Measurements from ENCODE around the gene NEU3. TPM values are rescaled to one million over a fixed set of nuclear protein-coding genes. Genes with fewer than 3 reads are reported as not detected.
"Not testable (repeated sequence)": the region's sequence is repeated elsewhere in the genome, so short reads cannot be mapped to it uniquely, and the experiment has no call there.

NEU3 gene
- total RNA-seq, 1 donor from 2014 or later, result 12.7 TPM

- no peaks in the 10 kb centered on the region for H3K36me3 Mint-ChIP-seq (ENCODE audit: low read depth)
- H3K4me1 Mint-ChIP-seq, result peaks cover 15% of the 10 kb centered on the region
- no peaks in the 10 kb centered on the region for H3K27me3 Mint-ChIP-seq (ENCODE audit: low read depth)
- DNase-seq (ENCODE audit: low read depth, low spot score), result no peak
- no peaks in the 10 kb centered on the region for H3K9me3 Mint-ChIP-seq
- peak overlapping the region; percentile 92 for H3K4me3 Mint-ChIP-seq
- H3K27ac Mint-ChIP-seq (ENCODE audit: unreplicated experiment), result no peak overlapping the region
- TF ChIP-seq CTCF (conservative IDR thresholded peaks at IDR 0.05), result no peak
Measured at GRCh38 chr11:74989260-74989638, 516 bp downstream of the NEU3 start.

- Mint-ChIP-seq H3K4me3 (peak overlapping the region; percentile 92), H3K4me1 (peaks cover 15% of the 10 kb centered on the region)
- H3K9me3 Mint-ChIP-seq; H3K27me3 Mint-ChIP-seq (ENCODE audit: low read depth); H3K36me3 Mint-ChIP-seq (ENCODE audit: low read depth); DNase-seq (ENCODE audit: low read depth, low spot score); H3K27ac Mint-ChIP-seq (ENCODE audit: unreplicated experiment): not testable (repeated sequence)
Measured at GRCh38 chr11:74990150-74990549, 1.4 kb downstream of the NEU3 start.

- TF ChIP-seq CTCF (conservative IDR thresholded peaks at IDR 0.05), result no peak
- Mint-ChIP-seq H3K4me1 (peaks cover 15% of the 10 kb centered on the region), H3K4me3 (peak overlapping the region; percentile 92), H3K36me3 (ENCODE audit: low read depth) (no peaks in the 10 kb centered on the region), H3K9me3 (no peaks in the 10 kb centered on the region), H3K27me3 (ENCODE audit: low read depth) (no peaks in the 10 kb centered on the region), H3K27ac (ENCODE audit: unreplicated experiment) (no peak overlapping the region)
- DNase-seq (ENCODE audit: low read depth, low spot score), result no peak
Measured at GRCh38 chr11:74990941-74991340, 2.2 kb downstream of the NEU3 start.

GRCh38 chr11:74992852-74993251, 4.1 kb downstream of the NEU3 start:
- peaks cover 15% of the 10 kb centered on the region for H3K4me1 Mint-ChIP-seq
- H3K36me3 Mint-ChIP-seq (ENCODE audit: low read depth), result no peaks in the 10 kb centered on the region
- no peaks in the 10 kb centered on the region for H3K9me3 Mint-ChIP-seq
- no peak overlapping the region for H3K27ac Mint-ChIP-seq (ENCODE audit: unreplicated experiment)
- TF ChIP-seq CTCF (conservative IDR thresholded peaks at IDR 0.05), result no peak
- no peaks in the 10 kb centered on the region for H3K27me3 Mint-ChIP-seq (ENCODE audit: low read depth)
- no peak overlapping the region for H3K4me3 Mint-ChIP-seq
- DNase-seq (ENCODE audit: low read depth, low spot score), result no peak

- no peak for DNase-seq (ENCODE audit: low read depth, low spot score)
- H3K27ac Mint-ChIP-seq (ENCODE audit: unreplicated experiment), result no peak overlapping the region
- no peaks in the 10 kb centered on the region for H3K27me3 Mint-ChIP-seq (ENCODE audit: low read depth)
- no peak for TF ChIP-seq CTCF (conservative IDR thresholded peaks at IDR 0.05)
- no peaks in the 10 kb centered on the region for H3K9me3 Mint-ChIP-seq
- H3K4me3 Mint-ChIP-seq, result no peak overlapping the region
- H3K36me3 Mint-ChIP-seq (ENCODE audit: low read depth), result peaks cover 3% of the 10 kb centered on the region
- H3K4me1 Mint-ChIP-seq, result no peaks in the 10 kb centered on the region
Measured at GRCh38 chr11:75000975-75001354, 12.2 kb downstream of the NEU3 start.

GRCh38 chr11:75001686-75002085, 13.0 kb downstream of the NEU3 start:
- H3K36me3 Mint-ChIP-seq (ENCODE audit: low read depth), result peaks cover 7% of the 10 kb centered on the region
- no peak overlapping the region for H3K4me3 Mint-ChIP-seq
- H3K27me3 Mint-ChIP-seq (ENCODE audit: low read depth), result no peaks in the 10 kb centered on the region
- no peak overlapping the region for H3K27ac Mint-ChIP-seq (ENCODE audit: unreplicated experiment)
- DNase-seq (ENCODE audit: low read depth, low spot score), result no peak
- no peaks in the 10 kb centered on the region for H3K9me3 Mint-ChIP-seq
- no peaks in the 10 kb centered on the region for H3K4me1 Mint-ChIP-seq
- TF ChIP-seq CTCF (conservative IDR thresholded peaks at IDR 0.05), result no peak
